HCT116 (cell line): ENCODE measurements around the gene ZDHHC14. TPM values are rescaled to one million over a fixed set of nuclear protein-coding genes. Genes with fewer than 3 reads are reported as not detected.

Experiments
- ATAC-seq: fragments of 200-7000 bp; cut with Tn5 transposase; 2 replicates; pipeline ENCODE4 v1.9.1; 2020; ENCODE audit warnings: mild to moderate bottlenecking, moderate library complexity
- BruUV-seq: library from RNA; stranded (reverse); fragments of 400-500 nt; replicated peaks from 2 replicates; lab custom pipeline; 2021; lab: Mats Ljungman, UMichigan
- CTCF ChIA-PET: fragments of 300-600 bp; sonication (Branson Sonifier 250); formaldehyde crosslinking; loops from one replicate; lab custom pipeline; 2021; ENCODE audit warnings: antibody characterized with exemption; lab: Charles Lee
- POLR2A ChIA-PET: fragments of 300-600, 350-600 bp; sonication (Branson Sonifier 250); formaldehyde crosslinking; loops from one replicate; lab custom pipeline; 2021; ENCODE audit warnings: antibody characterized with exemption; lab: Charles Lee
- RAD21 ChIA-PET, 2 experiments: fragments of 300-600 bp; sonication (Branson Sonifier 250); formaldehyde crosslinking; loops; one replicate each; lab custom pipeline; 2023; ENCODE audit warnings: low total read pairs in 2 of 2; ENCODE audit not compliant: uncharacterized antibody in 2 of 2, unreplicated experiment in 2 of 2, low non-redundant PET in 1 of 2; lab: Charles Lee
- DNase-seq: peaks from one replicate; pipeline ENCODE4 v3.0.0-alpha.2; 2010; ENCODE audit warnings: low read depth, low spot score
- H2AFZ ChIP-seq: fragments of 200-600 bp; shearing (Covaris generic), sonication (generic); 2 replicates; pipeline ENCODE4 v1.6.1; 2017; ENCODE audit warnings: low read depth, mixed run types, mixed read lengths, antibody characterized with exemption, low read length; ENCODE audit not compliant: poor library complexity, severe bottlenecking
- H3K27ac ChIP-seq: 2 replicates; pipeline ENCODE4 v1.5.1; 2012; ENCODE audit warnings: low read depth, low read length
- H3K27me3 ChIP-seq: fragments of 200-600 bp; sonication (generic); 2 replicates; pipeline ENCODE4 v1.6.1; 2016; ENCODE audit warnings: mixed run types, low read length, mixed read lengths; ENCODE audit not compliant: insufficient read depth
- H3K36me3 ChIP-seq, 2 experiments: fragments of 200-500 bp in 1 of 2; fragments of 200-600 bp in 1 of 2; sonication (Bioruptor generic) in 1 of 2; sonication (generic) in 1 of 2; 2 replicates each; pipeline versions ENCODE4 v1.5.1 to v1.6.1; 2014 to 2016; ENCODE audit warnings: low read length in 2 of 2, inconsistent platforms in 1 of 2, mixed read lengths in 1 of 2, mixed run types in 1 of 2; ENCODE audit not compliant: insufficient read depth in 2 of 2, control insufficient read depth in 1 of 2
- H3K4me1 ChIP-seq, 2 experiments: fragments of 200-600 bp in 1 of 2; sonication (generic) in 1 of 2; 2 replicates each; pipeline versions ENCODE4 v1.5.1 to v1.6.1; 2012 to 2017; ENCODE audit warnings: low read length in 2 of 2, inconsistent platforms in 1 of 2, mild to moderate bottlenecking in 1 of 2, mixed read lengths in 1 of 2, mixed run types in 1 of 2, moderate library complexity in 1 of 2; ENCODE audit not compliant: insufficient read depth in 2 of 2, control insufficient read depth in 1 of 2
- H3K4me2 ChIP-seq: fragments of 200-600 bp; sonication (generic); 2 replicates; pipeline ENCODE4 v1.6.1; 2017; ENCODE audit warnings: mixed run types, low read length, mixed read lengths
- H3K4me3 ChIP-seq, 2 experiments: fragments of 200-600 bp in 1 of 2; sonication (generic) in 1 of 2; replicated peaks in 1 of 2; 2 replicates each; pipeline ENCODE4 v1.5.1; 2011 to 2016; ENCODE audit warnings: low read length in 2 of 2, control low read depth in 1 of 2, low read depth in 1 of 2, mild to moderate bottlenecking in 1 of 2, mixed read lengths in 1 of 2, mixed run types in 1 of 2
- H3K79me2 ChIP-seq: fragments of 200-600 bp; sonication (generic); 2 replicates; pipeline ENCODE4 v1.6.1; 2017; ENCODE audit warnings: mild to moderate bottlenecking, mixed run types, low read length, moderate library complexity, mixed read lengths; ENCODE audit not compliant: insufficient read depth
- H3K9ac ChIP-seq: fragments of 200-600 bp; sonication (generic); 2 replicates; pipeline ENCODE4 v1.6.1; 2016; ENCODE audit warnings: low read length, mixed read lengths
- H3K9me2 ChIP-seq: fragments of 200-600 bp; sonication (generic), shearing (Covaris generic); 2 replicates; pipeline ENCODE4 v1.6.1; 2017; ENCODE audit warnings: mixed run types, mild to moderate bottlenecking, moderate library complexity; ENCODE audit not compliant: insufficient read depth
- H3K9me3 ChIP-seq, 2 experiments: fragments of 200-500 bp in 1 of 2; fragments of 200-600 bp in 1 of 2; sonication (Bioruptor generic) in 1 of 2; sonication (generic) in 1 of 2; 2 replicates each; pipeline ENCODE4 v1.6.1; 2014 to 2017; ENCODE audit warnings: low read length in 2 of 2, mixed read lengths in 2 of 2, inconsistent platforms in 1 of 2, low read depth in 1 of 2, mild to moderate bottlenecking in 1 of 2, mixed run types in 1 of 2, moderate library complexity in 1 of 2; ENCODE audit not compliant: control insufficient read depth in 1 of 2, insufficient read depth in 1 of 2
- H4K20me1 ChIP-seq: fragments of 200-600 bp; sonication (generic), shearing (Covaris generic); 2 replicates; pipeline ENCODE4 v1.6.1; 2017; ENCODE audit warnings: mixed run types, mild to moderate bottlenecking, moderate library complexity; ENCODE audit not compliant: insufficient read depth
- CBX3 ChIP-seq: IDR thresholded peaks from 2 replicates; pipeline ENCODE4 v1.6.1; 2012; ENCODE audit warnings: low read depth
- CEBPB ChIP-seq: IDR thresholded peaks from 2 replicates; pipeline ENCODE4 v1.6.1; 2012; ENCODE audit warnings: low read depth
- CTCF ChIP-seq, 3 experiments: fragments of 200-600 bp in 1 of 3; sonication (generic) in 1 of 3; IDR thresholded peaks in 2 of 3; conservative IDR thresholded peaks in 1 of 3; 2 replicates each; pipeline ENCODE4 v1.5.1; 2012 to 2017; ENCODE audit warnings: low read depth in 2 of 3, low read length in 2 of 3, antibody characterized with exemption in 1 of 3, borderline replicate concordance in 1 of 3, control low read depth in 1 of 3, mild to moderate bottlenecking in 1 of 3, mixed read lengths in 1 of 3, mixed run types in 1 of 3, moderate library complexity in 1 of 3; ENCODE audit not compliant: insufficient read depth in 1 of 3
- EGR1 ChIP-seq: IDR thresholded peaks from 2 replicates; pipeline ENCODE4 v1.6.1; 2012; ENCODE audit warnings: low read depth
- ELF1 ChIP-seq: IDR thresholded peaks from 2 replicates; pipeline ENCODE4 v1.6.1; 2012; ENCODE audit warnings: low read depth, borderline replicate concordance
- EZH2 ChIP-seq: fragments of 200-600 bp; sonication (generic); IDR thresholded peaks from 2 replicates; pipeline ENCODE4 v1.6.1; 2017; ENCODE audit warnings: antibody characterized with exemption, mixed run types
- FOSL1 ChIP-seq: IDR thresholded peaks from 2 replicates; pipeline ENCODE4 v1.6.1; 2012; ENCODE audit warnings: low read depth
- JUND ChIP-seq: IDR thresholded peaks from 2 replicates; pipeline ENCODE4 v1.6.1; 2012
- MAX ChIP-seq: IDR thresholded peaks from 2 replicates; pipeline ENCODE4 v1.6.1; 2012
- POLR2A ChIP-seq: IDR thresholded peaks from 2 replicates; pipeline ENCODE4 v1.7.0; 2011; ENCODE audit warnings: borderline replicate concordance; ENCODE audit not compliant: insufficient read depth, insufficient read length; ENCODE audit errors: extremely low read depth
- RAD21 ChIP-seq: IDR thresholded peaks from 2 replicates; pipeline ENCODE4 v1.6.1; 2012; ENCODE audit warnings: low read depth, mild to moderate bottlenecking
- SP1 ChIP-seq: IDR thresholded peaks from 2 replicates; pipeline ENCODE4 v1.6.1; 2012; ENCODE audit warnings: low read depth
- SRF ChIP-seq: IDR thresholded peaks from 2 replicates; pipeline ENCODE4 v1.6.1; 2012; ENCODE audit warnings: low read depth
- TCF7L2 ChIP-seq: IDR thresholded peaks from 2 replicates; pipeline ENCODE4 v1.7.0; 2011; ENCODE audit warnings: borderline replicate concordance, inconsistent platforms; ENCODE audit not compliant: insufficient read depth, insufficient read length; ENCODE audit errors: extremely low read depth
- YY1 ChIP-seq: IDR thresholded peaks from 2 replicates; pipeline ENCODE4 v1.6.1; 2011; ENCODE audit warnings: low read length, low read depth, moderate library complexity, mild to moderate bottlenecking; ENCODE audit not compliant: insufficient replicate concordance; ENCODE audit errors: extremely low read depth
- ZNF274 ChIP-seq: fragments of 200-500 bp; sonication (Bioruptor generic); IDR thresholded peaks from 2 replicates; pipeline ENCODE4 v1.6.1; 2014; ENCODE audit warnings: mild to moderate bottlenecking, low read depth, low read length, inconsistent platforms
- intact Hi-C: fragments of 100-400 bp; cut with micrococcal nuclease; formaldehyde crosslinking; loops from 2 replicates; pipeline ENCODE4 v1.10.0; 2022
- total RNA-seq: library from RNA; stranded (reverse); gene quantifications from one replicate; pipeline ENCODE4 v1.2.1, GENCODE V29; 2021; ENCODE audit not compliant: unreplicated experiment
- TF ChIP-seq, protein P1 (sequence below): IDR thresholded peaks from 2 replicates; pipeline ENCODE4 v1.6.1; 2011; ENCODE audit warnings: mild to moderate bottlenecking, low read length, moderate library complexity; ENCODE audit not compliant: insufficient replicate concordance; ENCODE audit errors: extremely low read depth
- TF ChIP-seq, protein P2 (sequence below): IDR thresholded peaks from 2 replicates; pipeline ENCODE4 v1.6.1; 2012; ENCODE audit warnings: low read depth

ZDHHC14 gene
- total RNA-seq, 1 experiment from 2014 or later, result 5.3 TPM

GRCh38 chr6:157535340-157536222 is 154.6 kb downstream of the ZDHHC14 start:
- ChIA-PET CTCF (no interaction called here), RAD21 (no interaction called here), POLR2A (no interaction called here)
- DNase-seq (peak; percentile 72), ATAC-seq (peak; percentile 83)
- no peaks in the 10 kb centered on the region for H3K27me3 ChIP-seq
- no peaks in the 10 kb centered on the region for H3K9me3 ChIP-seq
- no TSS peak for BruUV-seq
- no peaks in the 10 kb centered on the region for H3K79me2 ChIP-seq
- H3K4me3 ChIP-seq, result peak overlapping the region; percentile 21 to 38
- no peak for TF ChIP-seq ELF1
- no peak for TF ChIP-seq YY1
- TF ChIP-seq JUND, result peak; percentile 66; the same call in 1 of the 2 replicates
- TF ChIP-seq RAD21, result 0 out of 2 replicates have a peak, but pooled peaks have one; percentile 3
- TF ChIP-seq, protein P1, sequence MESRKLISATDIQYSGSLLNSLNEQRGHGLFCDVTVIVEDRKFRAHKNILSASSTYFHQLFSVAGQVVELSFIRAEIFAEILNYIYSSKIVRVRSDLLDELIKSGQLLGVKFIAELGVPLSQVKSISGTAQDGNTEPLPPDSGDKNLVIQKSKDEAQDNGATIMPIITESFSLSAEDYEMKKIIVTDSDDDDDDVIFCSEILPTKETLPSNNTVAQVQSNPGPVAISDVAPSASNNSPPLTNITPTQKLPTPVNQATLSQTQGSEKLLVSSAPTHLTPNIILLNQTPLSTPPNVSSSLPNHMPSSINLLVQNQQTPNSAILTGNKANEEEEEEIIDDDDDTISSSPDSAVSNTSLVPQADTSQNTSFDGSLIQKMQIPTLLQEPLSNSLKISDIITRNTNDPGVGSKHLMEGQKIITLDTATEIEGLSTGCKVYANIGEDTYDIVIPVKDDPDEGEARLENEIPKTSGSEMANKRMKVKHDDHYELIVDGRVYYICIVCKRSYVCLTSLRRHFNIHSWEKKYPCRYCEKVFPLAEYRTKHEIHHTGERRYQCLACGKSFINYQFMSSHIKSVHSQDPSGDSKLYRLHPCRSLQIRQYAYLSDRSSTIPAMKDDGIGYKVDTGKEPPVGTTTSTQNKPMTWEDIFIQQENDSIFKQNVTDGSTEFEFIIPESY, result no peak
- peak; percentile 23; the same call in 1 of the 2 replicates for TF ChIP-seq EGR1
- TF ChIP-seq SRF, result peak; percentile 38; the same call in 1 of the 2 replicates
- no peak for TF ChIP-seq POLR2A
- peak; percentile 12; the same call in 1 of the 2 replicates for TF ChIP-seq CBX3
- no peak for TF ChIP-seq ZNF274
- peak; percentile 63 for TF ChIP-seq FOSL1
- TF ChIP-seq SP1, result peak; percentile 51
- TF ChIP-seq EZH2, result no peak
- peak; percentile 80 for TF ChIP-seq CEBPB
- TF ChIP-seq, protein P2, sequence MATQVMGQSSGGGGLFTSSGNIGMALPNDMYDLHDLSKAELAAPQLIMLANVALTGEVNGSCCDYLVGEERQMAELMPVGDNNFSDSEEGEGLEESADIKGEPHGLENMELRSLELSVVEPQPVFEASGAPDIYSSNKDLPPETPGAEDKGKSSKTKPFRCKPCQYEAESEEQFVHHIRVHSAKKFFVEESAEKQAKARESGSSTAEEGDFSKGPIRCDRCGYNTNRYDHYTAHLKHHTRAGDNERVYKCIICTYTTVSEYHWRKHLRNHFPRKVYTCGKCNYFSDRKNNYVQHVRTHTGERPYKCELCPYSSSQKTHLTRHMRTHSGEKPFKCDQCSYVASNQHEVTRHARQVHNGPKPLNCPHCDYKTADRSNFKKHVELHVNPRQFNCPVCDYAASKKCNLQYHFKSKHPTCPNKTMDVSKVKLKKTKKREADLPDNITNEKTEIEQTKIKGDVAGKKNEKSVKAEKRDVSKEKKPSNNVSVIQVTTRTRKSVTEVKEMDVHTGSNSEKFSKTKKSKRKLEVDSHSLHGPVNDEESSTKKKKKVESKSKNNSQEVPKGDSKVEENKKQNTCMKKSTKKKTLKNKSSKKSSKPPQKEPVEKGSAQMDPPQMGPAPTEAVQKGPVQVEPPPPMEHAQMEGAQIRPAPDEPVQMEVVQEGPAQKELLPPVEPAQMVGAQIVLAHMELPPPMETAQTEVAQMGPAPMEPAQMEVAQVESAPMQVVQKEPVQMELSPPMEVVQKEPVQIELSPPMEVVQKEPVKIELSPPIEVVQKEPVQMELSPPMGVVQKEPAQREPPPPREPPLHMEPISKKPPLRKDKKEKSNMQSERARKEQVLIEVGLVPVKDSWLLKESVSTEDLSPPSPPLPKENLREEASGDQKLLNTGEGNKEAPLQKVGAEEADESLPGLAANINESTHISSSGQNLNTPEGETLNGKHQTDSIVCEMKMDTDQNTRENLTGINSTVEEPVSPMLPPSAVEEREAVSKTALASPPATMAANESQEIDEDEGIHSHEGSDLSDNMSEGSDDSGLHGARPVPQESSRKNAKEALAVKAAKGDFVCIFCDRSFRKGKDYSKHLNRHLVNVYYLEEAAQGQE, result no peak
- TF ChIP-seq CTCF (IDR thresholded peaks at IDR 0.05 in 2 of 3, conservative IDR thresholded peaks at IDR 0.05 in 1 of 3; ENCODE audit: borderline replicate concordance in 1 of 3, insufficient read depth in 1 of 3, low read depth in 2 of 3, low read length in 2 of 3), result no peak
- TF ChIP-seq TCF7L2, result no peak
- TF ChIP-seq MAX, result peak; percentile 8
- peaks cover 16 to 42% of the 10 kb centered on the region in 2 experiments for H3K4me1 ChIP-seq
- H2AFZ ChIP-seq, result peak overlapping the region; percentile 3
- peak overlapping the region; percentile 58; the same call in 1 of the 2 replicates for H3K27ac ChIP-seq
- H3K36me3 ChIP-seq, result no peaks in the 10 kb centered on the region
- intact Hi-C loops, result no loop called here
- no peaks in the 10 kb centered on the region for H3K9me2 ChIP-seq
- peak overlapping the region; percentile 38 for H3K9ac ChIP-seq
- H3K4me2 ChIP-seq, result peak overlapping the region; percentile 69
- H4K20me1 ChIP-seq, result no peaks in the 10 kb centered on the region
